K562 (cell line): ENCODE measurements around the gene GGT6.
A peak's percentile ranks its signal among the peaks of the same experiment; 100 is the strongest.

Source experiments
- CHD2 ChIP-seq: IDR thresholded peaks from 2 replicates; pipeline ENCODE4 v1.6.1; 2011; ENCODE audit warnings: low read depth, low read length
- PHF8 ChIP-seq: fragments of 200-600 bp; sonication (generic); IDR thresholded peaks from 2 replicates; pipeline ENCODE4 v1.6.1; 2012; ENCODE audit warnings: mixed run types, mild to moderate bottlenecking, inconsistent platforms, low read length, moderate library complexity, borderline replicate concordance
- TF ChIP-seq, protein P1 (sequence below), 2 experiments: fragments of 450-650 bp in 1 of 2; IDR thresholded peaks; 2 replicates each; pipeline ENCODE4 v1.6.1; 2011 to 2017; ENCODE audit warnings: low read depth in 2 of 2, antibody characterized with exemption in 1 of 2, borderline replicate concordance in 1 of 2, low read length in 1 of 2, mild to moderate bottlenecking in 1 of 2, mixed read lengths in 1 of 2; ENCODE audit not compliant: control insufficient read depth in 1 of 2
- TF ChIP-seq, protein P2 (sequence below): fragments of 250-450 bp; sonication (Bioruptor Pico); IDR thresholded peaks from 2 replicates; pipeline ENCODE4 v1.4.0; 2020; ENCODE audit warnings: mild to moderate bottlenecking, moderate library complexity

- TF ChIP-seq, protein P1, sequence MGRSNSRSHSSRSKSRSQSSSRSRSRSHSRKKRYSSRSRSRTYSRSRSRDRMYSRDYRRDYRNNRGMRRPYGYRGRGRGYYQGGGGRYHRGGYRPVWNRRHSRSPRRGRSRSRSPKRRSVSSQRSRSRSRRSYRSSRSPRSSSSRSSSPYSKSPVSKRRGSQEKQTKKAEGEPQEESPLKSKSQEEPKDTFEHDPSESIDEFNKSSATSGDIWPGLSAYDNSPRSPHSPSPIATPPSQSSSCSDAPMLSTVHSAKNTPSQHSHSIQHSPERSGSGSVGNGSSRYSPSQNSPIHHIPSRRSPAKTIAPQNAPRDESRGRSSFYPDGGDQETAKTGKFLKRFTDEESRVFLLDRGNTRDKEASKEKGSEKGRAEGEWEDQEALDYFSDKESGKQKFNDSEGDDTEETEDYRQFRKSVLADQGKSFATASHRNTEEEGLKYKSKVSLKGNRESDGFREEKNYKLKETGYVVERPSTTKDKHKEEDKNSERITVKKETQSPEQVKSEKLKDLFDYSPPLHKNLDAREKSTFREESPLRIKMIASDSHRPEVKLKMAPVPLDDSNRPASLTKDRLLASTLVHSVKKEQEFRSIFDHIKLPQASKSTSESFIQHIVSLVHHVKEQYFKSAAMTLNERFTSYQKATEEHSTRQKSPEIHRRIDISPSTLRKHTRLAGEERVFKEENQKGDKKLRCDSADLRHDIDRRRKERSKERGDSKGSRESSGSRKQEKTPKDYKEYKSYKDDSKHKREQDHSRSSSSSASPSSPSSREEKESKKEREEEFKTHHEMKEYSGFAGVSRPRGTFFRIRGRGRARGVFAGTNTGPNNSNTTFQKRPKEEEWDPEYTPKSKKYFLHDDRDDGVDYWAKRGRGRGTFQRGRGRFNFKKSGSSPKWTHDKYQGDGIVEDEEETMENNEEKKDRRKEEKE (IDR thresholded peaks at IDR 0.05; ENCODE audit: borderline replicate concordance in 1 of 2, control insufficient read depth in 1 of 2, low read depth in 2 of 2, low read length in 1 of 2), result no peak
- no peak for TF ChIP-seq PHF8
- TF ChIP-seq CHD2, result 0 out of 2 replicates have a peak, but pooled peaks have one; percentile 25
- TF ChIP-seq, protein P2, sequence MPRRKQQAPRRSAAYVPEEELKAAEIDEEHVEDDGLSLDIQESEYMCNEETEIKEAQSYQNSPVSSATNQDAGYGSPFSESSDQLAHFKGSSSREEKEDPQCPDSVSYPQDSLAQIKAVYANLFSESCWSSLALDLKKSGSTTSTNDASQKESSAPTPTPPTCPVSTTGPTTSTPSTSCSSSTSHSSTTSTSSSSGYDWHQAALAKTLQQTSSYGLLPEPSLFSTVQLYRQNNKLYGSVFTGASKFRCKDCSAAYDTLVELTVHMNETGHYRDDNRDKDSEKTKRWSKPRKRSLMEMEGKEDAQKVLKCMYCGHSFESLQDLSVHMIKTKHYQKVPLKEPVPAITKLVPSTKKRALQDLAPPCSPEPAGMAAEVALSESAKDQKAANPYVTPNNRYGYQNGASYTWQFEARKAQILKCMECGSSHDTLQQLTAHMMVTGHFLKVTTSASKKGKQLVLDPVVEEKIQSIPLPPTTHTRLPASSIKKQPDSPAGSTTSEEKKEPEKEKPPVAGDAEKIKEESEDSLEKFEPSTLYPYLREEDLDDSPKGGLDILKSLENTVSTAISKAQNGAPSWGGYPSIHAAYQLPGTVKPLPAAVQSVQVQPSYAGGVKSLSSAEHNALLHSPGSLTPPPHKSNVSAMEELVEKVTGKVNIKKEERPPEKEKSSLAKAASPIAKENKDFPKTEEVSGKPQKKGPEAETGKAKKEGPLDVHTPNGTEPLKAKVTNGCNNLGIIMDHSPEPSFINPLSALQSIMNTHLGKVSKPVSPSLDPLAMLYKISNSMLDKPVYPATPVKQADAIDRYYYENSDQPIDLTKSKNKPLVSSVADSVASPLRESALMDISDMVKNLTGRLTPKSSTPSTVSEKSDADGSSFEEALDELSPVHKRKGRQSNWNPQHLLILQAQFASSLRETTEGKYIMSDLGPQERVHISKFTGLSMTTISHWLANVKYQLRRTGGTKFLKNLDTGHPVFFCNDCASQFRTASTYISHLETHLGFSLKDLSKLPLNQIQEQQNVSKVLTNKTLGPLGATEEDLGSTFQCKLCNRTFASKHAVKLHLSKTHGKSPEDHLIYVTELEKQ (CRISPR knock-in tag), result no peak
Observed at GRCh38 chr17:4536259-4536741, 24.1 kb downstream of the GGT6 start.
